Neuronal stem cell (in vitro differentiated cells): Measurements from ENCODE around the gene UCN2.

Source experiments
- DNase-seq: peaks from one replicate; pipeline ENCODE4 v3.0.0-alpha.2; 2013; ENCODE audit warnings: low spot score
- H2AFZ ChIP-seq: one replicate; pipeline ENCODE4 v1.6.1; 2013; ENCODE audit warnings: mild to moderate bottlenecking, low read length, inconsistent platforms
- H2AK5ac ChIP-seq: 2 replicates; pipeline ENCODE4 v1.6.1; 2013; ENCODE audit warnings: low read depth, mild to moderate bottlenecking, inconsistent platforms, low read length, moderate library complexity, mixed read lengths
- H2BK120ac ChIP-seq: 2 replicates; pipeline ENCODE4 v1.6.1; 2013; ENCODE audit warnings: low read depth, mild to moderate bottlenecking, inconsistent platforms, low read length, moderate library complexity, mixed read lengths
- H2BK12ac ChIP-seq: one replicate; pipeline ENCODE4 v1.6.1; 2013; ENCODE audit warnings: low read length, inconsistent platforms
- H2BK15ac ChIP-seq: 2 replicates; pipeline ENCODE4 v1.6.1; 2013; ENCODE audit warnings: mild to moderate bottlenecking, low read length, inconsistent platforms, mixed read lengths
- H2BK5ac ChIP-seq: one replicate; pipeline ENCODE4 v1.6.1; 2013; ENCODE audit warnings: inconsistent platforms, mild to moderate bottlenecking, low read length, moderate library complexity
- H3K14ac ChIP-seq: one replicate; pipeline ENCODE4 v1.6.1; 2013; ENCODE audit warnings: low read length, inconsistent platforms
- H3K18ac ChIP-seq: 2 replicates; pipeline ENCODE4 v1.6.1; 2013; ENCODE audit warnings: low read length, inconsistent platforms
- H3K23ac ChIP-seq: 2 replicates; pipeline ENCODE4 v1.6.1; 2013; ENCODE audit warnings: low read depth, mild to moderate bottlenecking, mixed read lengths, low read length, inconsistent platforms; ENCODE audit not compliant: poor library complexity
- H3K27ac ChIP-seq: replicated peaks from 3 replicates; pipeline ENCODE4 v1.5.1; 2013; ENCODE audit warnings: low read length, inconsistent platforms
- H3K27me3 ChIP-seq, 3 experiments: 2 replicates each; pipeline ENCODE4 v1.6.1; 2013; ENCODE audit warnings: low read length in 3 of 3, mild to moderate bottlenecking in 2 of 3, inconsistent platforms in 1 of 3, low read depth in 1 of 3, mixed read lengths in 1 of 3, moderate library complexity in 1 of 3; ENCODE audit not compliant: control insufficient read depth in 3 of 3, insufficient read depth in 3 of 3
- H3K36me3 ChIP-seq, 2 donors: replicated peaks in 1 of 2; 2 replicates each; pipeline ENCODE4 v1.6.1; 2013; ENCODE audit warnings: low read length in 2 of 2; ENCODE audit not compliant: control insufficient read depth in 2 of 2, insufficient read depth in 2 of 2
- H3K4ac ChIP-seq: 2 replicates; pipeline ENCODE4 v1.6.1; 2013; ENCODE audit warnings: inconsistent platforms, mild to moderate bottlenecking, low read length, moderate library complexity
- H3K4me1 ChIP-seq, 2 donors: 1 replicate in 1 of 2; 2 replicates in 1 of 2; pipeline ENCODE4 v1.6.1; 2013; ENCODE audit warnings: low read length in 2 of 2, low read depth in 1 of 2; ENCODE audit not compliant: control insufficient read depth in 2 of 2, insufficient read depth in 1 of 2
- H3K4me2 ChIP-seq: one replicate; pipeline ENCODE4 v1.6.1; 2013; ENCODE audit warnings: mild to moderate bottlenecking, low read length, inconsistent platforms; ENCODE audit not compliant: insufficient read depth, poor library complexity, severe bottlenecking
- H3K4me3 ChIP-seq, 2 donors: 2 replicates each; pipeline ENCODE4 v1.5.1; 2013; ENCODE audit warnings: low read length in 2 of 2, mild to moderate bottlenecking in 2 of 2, inconsistent platforms in 1 of 2, moderate library complexity in 1 of 2
- H3K79me1 ChIP-seq: one replicate; pipeline ENCODE4 v1.6.1; 2013; ENCODE audit warnings: low read depth, mild to moderate bottlenecking, inconsistent platforms, low read length, moderate library complexity
- H3K9ac ChIP-seq: one replicate; pipeline ENCODE4 v1.6.1; 2013; ENCODE audit warnings: mild to moderate bottlenecking, low read depth, low read length, inconsistent platforms; ENCODE audit not compliant: poor library complexity
- H3K9me3 ChIP-seq, 2 donors: replicated peaks in 1 of 2; 2 replicates each; pipeline versions ENCODE3 to v1.6.1; 2013; ENCODE audit warnings: low read length in 2 of 2, mild to moderate bottlenecking in 2 of 2, inconsistent platforms in 1 of 2, low read depth in 1 of 2, mixed read lengths in 1 of 2, moderate library complexity in 1 of 2; ENCODE audit not compliant: control insufficient read depth in 2 of 2, insufficient read depth in 1 of 2
- H4K8ac ChIP-seq: one replicate; pipeline ENCODE4 v1.6.1; 2013; ENCODE audit warnings: low read depth, mild to moderate bottlenecking, inconsistent platforms, low read length, moderate library complexity
- H4K91ac ChIP-seq: one replicate; pipeline ENCODE4 v1.6.1; 2013; ENCODE audit warnings: low read length, low read depth, mild to moderate bottlenecking, inconsistent platforms; ENCODE audit not compliant: poor library complexity
- WGBS, 2 donors: extraction: QIAGEN DNeasy Blood & Tissue Kit; methylation state at CpG; one replicate each; pipeline ENCODE4 v1.1.7; 2013; ENCODE audit warnings: missing lambda C conversion rate in 2 of 2, mixed read lengths in 1 of 2; ENCODE audit not compliant: insufficient read length in 2 of 2, insufficient replicate concordance in 1 of 2; ENCODE audit errors: extremely low coverage in 2 of 2; 5-methylcytosine and 5-hydroxymethylcytosine counted together

Gene UCN2

DNA sequence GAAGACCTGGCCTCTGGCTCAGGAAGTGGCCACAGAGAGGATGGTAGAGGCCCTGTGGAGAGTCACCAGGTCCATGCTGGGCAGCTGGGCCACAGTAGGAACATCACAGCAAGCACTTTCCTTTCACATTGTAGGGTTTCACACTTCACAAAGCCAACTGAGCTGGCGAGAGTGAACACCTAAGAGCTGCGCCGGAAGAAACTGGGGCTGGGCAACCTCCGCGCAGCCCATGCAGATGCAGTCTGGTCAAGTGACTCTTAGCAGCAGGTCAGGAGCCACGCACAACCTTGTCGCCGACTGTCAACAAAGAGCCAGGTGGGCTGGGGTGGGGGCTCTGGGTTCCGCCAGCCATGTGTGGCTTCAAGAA, 44.3 kb downstream of the UCN2 start:
- Histone ChIP-seq H3K14ac (no peak overlapping the region), H3K36me3 (peaks cover 7 to 23% of the 10 kb centered on the region in 2 donors), H3K9ac (no peak overlapping the region), H3K27ac (no peak overlapping the region), H3K79me1 (no peaks in the 10 kb centered on the region), H2AK5ac (no peak overlapping the region), H4K8ac (no peak overlapping the region), H3K9me3 (no peaks in the 10 kb centered on the region), H2BK5ac (no peak overlapping the region), H4K91ac (no peak overlapping the region), H2BK120ac (no peak overlapping the region), H3K4ac (no peak overlapping the region), H2AFZ (no peak overlapping the region), H3K18ac (no peak overlapping the region), H3K27me3 (no peaks in the 10 kb centered on the region), H3K4me1 (no peaks in the 10 kb centered on the region), H3K4me3 (no peak overlapping the region), H3K4me2 (no peak overlapping the region), H2BK12ac (no peak overlapping the region), H3K23ac (no peak overlapping the region), H2BK15ac (no peak overlapping the region)
- WGBS, 2 donors = no CpG with 5 or more reads among the region's 9 CpGs
- DNase-seq = no peak

GRCh38 chr3:48518638-48519276, 44.8 kb downstream of the UCN2 start:
- DNase-seq = no peak
- Histone ChIP-seq H2BK15ac (no peak overlapping the region), H3K4me2 (no peak overlapping the region), H3K14ac (no peak overlapping the region), H2AFZ (no peak overlapping the region), H3K27me3 (no peaks in the 10 kb centered on the region), H3K9me3 (no peaks in the 10 kb centered on the region), H2BK120ac (no peak overlapping the region), H3K23ac (no peak overlapping the region), H3K4me1 (no peaks in the 10 kb centered on the region), H3K4ac (no peak overlapping the region), H3K79me1 (no peaks in the 10 kb centered on the region), H2BK12ac (no peak overlapping the region), H2BK5ac (no peak overlapping the region), H4K91ac (no peak overlapping the region), H3K18ac (no peak overlapping the region), H3K36me3 (peaks cover 7 to 21% of the 10 kb centered on the region in 2 donors), H3K9ac (no peak overlapping the region), H2AK5ac (no peak overlapping the region), H3K27ac (no peak overlapping the region), H3K4me3 (no peak overlapping the region), H4K8ac (no peak overlapping the region)
- no CpG with 5 or more reads among the region's 12 CpGs for WGBS, 2 donors

DNA sequence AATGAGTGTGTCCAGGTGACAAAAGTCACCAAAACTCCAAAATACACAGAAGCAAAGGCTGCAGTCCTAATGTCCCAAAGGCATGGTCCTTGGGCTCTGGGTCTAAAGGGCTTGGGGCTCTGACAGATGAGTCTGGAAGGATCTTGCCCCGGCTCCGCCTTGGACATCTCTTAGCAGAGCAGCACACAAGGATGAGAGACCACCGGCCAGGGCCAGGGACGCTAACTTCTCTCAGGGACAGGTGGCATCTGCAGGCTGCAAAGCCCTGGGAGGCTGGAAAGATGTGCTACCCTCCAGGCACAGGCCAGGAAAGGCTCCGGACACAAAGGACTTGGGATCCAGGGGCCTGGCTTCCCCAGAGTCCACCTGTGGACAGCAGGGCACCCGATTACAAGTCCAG, 45.5 kb downstream of the UCN2 start:
- Histone ChIP-seq H3K27ac (no peak overlapping the region), H3K36me3 (peaks cover 3 to 14% of the 10 kb centered on the region in 2 donors), H3K79me1 (no peaks in the 10 kb centered on the region), H2BK120ac (no peak overlapping the region), H4K8ac (no peak overlapping the region), H3K4me2 (no peak overlapping the region), H2BK12ac (no peak overlapping the region), H3K4me1 (no peaks in the 10 kb centered on the region), H3K14ac (no peak overlapping the region), H3K9me3 (no peaks in the 10 kb centered on the region), H3K9ac (no peak overlapping the region), H3K4ac (no peak overlapping the region), H2AFZ (no peak overlapping the region), H3K18ac (no peak overlapping the region), H2BK15ac (no peak overlapping the region), H2AK5ac (no peak overlapping the region), H4K91ac (no peak overlapping the region), H2BK5ac (no peak overlapping the region), H3K4me3 (no peak overlapping the region), H3K23ac (no peak overlapping the region), H3K27me3 (no peaks in the 10 kb centered on the region)
- no peak for DNase-seq
- WGBS, 2 donors = no CpG with 5 or more reads among the region's 6 CpGs

GRCh38 chr3:48516571-48516970, 47.0 kb downstream of the UCN2 start:
- H2AFZ ChIP-seq = no peak overlapping the region
- no peak overlapping the region for H2AK5ac ChIP-seq
- H3K4ac ChIP-seq = no peak overlapping the region
- H2BK5ac ChIP-seq = no peak overlapping the region
- no peak overlapping the region for H3K14ac ChIP-seq
- no CpG with 5 or more reads among the region's 8 CpGs for WGBS, 2 donors
- H3K4me3 ChIP-seq = no peak overlapping the region
- H3K4me1 ChIP-seq = no peaks in the 10 kb centered on the region
- no peak overlapping the region for H4K91ac ChIP-seq
- no peaks in the 10 kb centered on the region for H3K9me3 ChIP-seq
- no peaks in the 10 kb centered on the region for H3K27me3 ChIP-seq
- H3K36me3 ChIP-seq = peaks cover 2 to 11% of the 10 kb centered on the region in 2 donors
- H2BK12ac ChIP-seq = no peak overlapping the region
- H3K9ac ChIP-seq = no peak overlapping the region
- no peak overlapping the region for H2BK120ac ChIP-seq
- no peak overlapping the region for H2BK15ac ChIP-seq
- DNase-seq = no peak
- H4K8ac ChIP-seq = no peak overlapping the region
- H3K23ac ChIP-seq = no peak overlapping the region
- no peak overlapping the region for H3K4me2 ChIP-seq
- H3K79me1 ChIP-seq = no peaks in the 10 kb centered on the region
- no peak overlapping the region for H3K18ac ChIP-seq
- no peak overlapping the region for H3K27ac ChIP-seq
